IMR-90 (cell line): Measurements from ENCODE around the gene VWCE. TPM values are rescaled to one million over a fixed set of nuclear protein-coding genes. Genes with fewer than 3 reads are reported as not detected.

Source experiments
- ATAC-seq: fragments of 200-7000 bp; cut with Tn5 transposase; 2 replicates; pipeline ENCODE4 v1.9.1; 2020; ENCODE audit warnings: low read depth, mild to moderate bottlenecking, moderate library complexity
- BruUV-seq: library from RNA; stranded (reverse); fragments of 400-500 nt; replicated peaks from 2 replicates; lab custom pipeline; 2021; lab: Mats Ljungman, UMichigan
- CTCF ChIA-PET: fragments of 300-600 bp; formaldehyde crosslinking; extraction: SDS; loops from one replicate; lab custom pipeline; 2021; ENCODE audit warnings: antibody characterized with exemption; lab: Yijun Ruan, JAX
- POLR2A ChIA-PET: fragments of 300-600 bp; sonication (Branson Sonifier 250); formaldehyde crosslinking; loops from one replicate; lab custom pipeline; 2022; ENCODE audit warnings: antibody characterized with exemption; ENCODE audit not compliant: unreplicated experiment; lab: Charles Lee
- DNase-seq: peaks from one replicate; pipeline ENCODE4 v3.0.0; 2013
- H2AFZ ChIP-seq: replicated peaks from 2 replicates; pipeline ENCODE3; 2013; ENCODE audit warnings: low read length, mild to moderate bottlenecking; ENCODE audit not compliant: poor library complexity
- H2AK5ac ChIP-seq: 2 replicates; pipeline ENCODE4 v1.6.1; 2013; ENCODE audit warnings: low read depth, low read length, inconsistent platforms
- H2AK9ac ChIP-seq: replicated peaks from 2 replicates; pipeline ENCODE3; 2013; ENCODE audit warnings: mild to moderate bottlenecking, low read depth, low read length, moderate library complexity; ENCODE audit not compliant: poor library complexity
- H2BK120ac ChIP-seq: 2 replicates; pipeline ENCODE4 v1.6.1; 2013; ENCODE audit warnings: low read depth, low read length, inconsistent platforms
- H2BK15ac ChIP-seq: 3 replicates; pipeline ENCODE4 v1.6.1; 2013; ENCODE audit warnings: low read depth, low read length, inconsistent platforms
- H2BK20ac ChIP-seq: 2 replicates; pipeline ENCODE4 v1.6.1; 2013; ENCODE audit warnings: low read depth, mild to moderate bottlenecking, inconsistent platforms, low read length, moderate library complexity
- H2BK5ac ChIP-seq: 2 replicates; pipeline ENCODE4 v1.6.1; 2013; ENCODE audit warnings: mild to moderate bottlenecking, low read depth, low read length, inconsistent platforms; ENCODE audit not compliant: poor library complexity, severe bottlenecking
- H3K14ac ChIP-seq: replicated peaks from 2 replicates; pipeline ENCODE4 v1.6.1; 2013; ENCODE audit warnings: low read depth, low read length, inconsistent platforms
- H3K18ac ChIP-seq: 2 replicates; pipeline ENCODE4 v1.6.1; 2013; ENCODE audit warnings: low read depth, low read length, control low read depth
- H3K23ac ChIP-seq: 2 replicates; pipeline ENCODE4 v1.6.1; 2013; ENCODE audit warnings: low read depth, low read length, inconsistent platforms
- H3K27ac ChIP-seq: 2 replicates; pipeline ENCODE4 v1.5.1; 2013; ENCODE audit warnings: mild to moderate bottlenecking, control low read depth, low read length; ENCODE audit not compliant: insufficient read depth
- H3K27me3 ChIP-seq: 2 replicates; pipeline ENCODE4 v1.6.1; 2013; ENCODE audit warnings: low read length; ENCODE audit not compliant: control insufficient read depth, insufficient read depth
- H3K36me3 ChIP-seq: 2 replicates; pipeline ENCODE4 v1.6.1; 2013; ENCODE audit warnings: low read length, mixed read lengths; ENCODE audit not compliant: control insufficient read depth, insufficient read depth
- H3K4ac ChIP-seq: 2 replicates; pipeline ENCODE4 v1.6.1; 2013; ENCODE audit warnings: low read depth, low read length, inconsistent platforms
- H3K4me1 ChIP-seq: 2 replicates; pipeline ENCODE4 v1.6.1; 2013; ENCODE audit warnings: low read length, mixed read lengths; ENCODE audit not compliant: control insufficient read depth, insufficient read depth
- H3K4me2 ChIP-seq: 2 replicates; pipeline ENCODE4 v1.6.1; 2013; ENCODE audit warnings: low read depth, mild to moderate bottlenecking, control low read depth, low read length, moderate library complexity
- H3K4me3 ChIP-seq: 2 replicates; pipeline ENCODE4 v1.5.1; 2013; ENCODE audit warnings: low read depth, mild to moderate bottlenecking, control low read depth, low read length, moderate library complexity; ENCODE audit not compliant: insufficient read depth
- H3K56ac ChIP-seq: 2 replicates; pipeline ENCODE4 v1.6.1; 2013; ENCODE audit warnings: low read length, inconsistent platforms; ENCODE audit not compliant: insufficient read depth; ENCODE audit errors: extremely low read depth
- H3K79me1 ChIP-seq, 2 experiments: 2 replicates each; pipeline ENCODE4 v1.6.1; 2013; ENCODE audit warnings: low read length in 2 of 2, inconsistent platforms in 1 of 2, low read depth in 1 of 2
- H3K9ac ChIP-seq: 2 replicates; pipeline ENCODE4 v1.6.1; 2013; ENCODE audit warnings: low read depth, low read length, control low read depth
- H3K9me1 ChIP-seq: 2 replicates; pipeline ENCODE4 v1.6.1; 2013; ENCODE audit warnings: low read length, inconsistent platforms; ENCODE audit not compliant: insufficient read depth
- H3K9me3 ChIP-seq: 2 replicates; pipeline ENCODE4 v1.6.1; 2013; ENCODE audit warnings: low read length; ENCODE audit not compliant: control insufficient read depth, insufficient read depth
- H4K20me1 ChIP-seq: 2 replicates; pipeline ENCODE4 v1.6.1; 2013; ENCODE audit warnings: low read length, inconsistent platforms; ENCODE audit not compliant: insufficient read depth
- H4K5ac ChIP-seq: 2 replicates; pipeline ENCODE4 v1.6.1; 2013; ENCODE audit warnings: mild to moderate bottlenecking, low read depth, low read length, control low read depth
- H4K8ac ChIP-seq, 2 experiments: 2 replicates each; pipeline ENCODE4 v1.6.1; 2013; ENCODE audit warnings: low read depth in 2 of 2, low read length in 2 of 2, control low read depth in 1 of 2, inconsistent platforms in 1 of 2
- H4K91ac ChIP-seq: 2 replicates; pipeline ENCODE4 v1.6.1; 2013; ENCODE audit warnings: low read depth, low read length, inconsistent platforms; ENCODE audit not compliant: insufficient read depth
- BHLHE40 ChIP-seq: fragments of 150-350 bp; IDR thresholded peaks from 2 replicates; pipeline ENCODE4 v1.6.1; 2016; ENCODE audit warnings: mild to moderate bottlenecking, low read depth, low read length
- CEBPB ChIP-seq: IDR thresholded peaks from 2 replicates; pipeline ENCODE4 v1.6.1; 2012; ENCODE audit warnings: low read depth, low read length, improper control_type of control experiment
- CHD1 ChIP-seq: IDR thresholded peaks from 2 replicates; pipeline ENCODE4 v1.6.1; 2012; ENCODE audit warnings: low read depth, low read length, improper control_type of control experiment
- CTCF ChIP-seq: conservative IDR thresholded peaks from 2 replicates; pipeline ENCODE4 v1.5.1; 2012; ENCODE audit warnings: mild to moderate bottlenecking, low read depth, low read length, improper control_type of control experiment
- ELK1 ChIP-seq: fragments of 150-350 bp; IDR thresholded peaks from 2 replicates; pipeline ENCODE4 v1.6.1; 2016; ENCODE audit warnings: low read depth, mild to moderate bottlenecking, low read length, moderate library complexity, borderline replicate concordance
- MAFK ChIP-seq: IDR thresholded peaks from 2 replicates; pipeline ENCODE4 v1.6.1; 2012; ENCODE audit warnings: low read depth, low read length, improper control_type of control experiment
- MAZ ChIP-seq: IDR thresholded peaks from 2 replicates; pipeline ENCODE4 v1.6.1; 2012; ENCODE audit warnings: low read depth, mild to moderate bottlenecking, low read length, improper control_type of control experiment, moderate library complexity, borderline replicate concordance
- MXI1 ChIP-seq: IDR thresholded peaks from 2 replicates; pipeline ENCODE4 v1.6.1; 2012; ENCODE audit warnings: low read depth, mild to moderate bottlenecking, low read length, moderate library complexity, borderline replicate concordance
- NFE2L2 ChIP-seq: fragments of 150-350 bp; IDR thresholded peaks from 2 replicates; pipeline ENCODE4 v1.6.1; 2016; ENCODE audit warnings: low read depth, mild to moderate bottlenecking, low read length
- POLR2A ChIP-seq: IDR thresholded peaks from 2 replicates; pipeline ENCODE4 v1.6.1; 2012; ENCODE audit warnings: mild to moderate bottlenecking, low read depth, low read length
- RCOR1 ChIP-seq: IDR thresholded peaks from 2 replicates; pipeline ENCODE4 v1.6.1; 2012; ENCODE audit warnings: mild to moderate bottlenecking, low read length, improper control_type of control experiment; ENCODE audit not compliant: insufficient replicate concordance
- RFX5 ChIP-seq: IDR thresholded peaks from 2 replicates; pipeline ENCODE4 v1.8.0; 2012; ENCODE audit warnings: low read depth, mild to moderate bottlenecking, low read length, moderate library complexity
- SMC3 ChIP-seq: fragments of 150-350 bp; IDR thresholded peaks from 2 replicates; pipeline ENCODE4 v1.6.1; 2016; ENCODE audit warnings: low read depth, mild to moderate bottlenecking, antibody characterized with exemption, low read length, moderate library complexity
- USF2 ChIP-seq: fragments of 150-350 bp; IDR thresholded peaks from 2 replicates; pipeline ENCODE4 v1.6.1; 2017; ENCODE audit warnings: mild to moderate bottlenecking, antibody characterized with exemption, low read length, low read depth
- WGBS, 2 experiments: methylation state at CpG; one replicate each; pipeline versions ENCODE4 v1.1.5 to v1.1.7; 2013; ENCODE audit warnings: missing lambda C conversion rate in 2 of 2; ENCODE audit not compliant: insufficient read length in 1 of 2; ENCODE audit errors: extremely low coverage in 2 of 2; 5-methylcytosine and 5-hydroxymethylcytosine counted together
- dilution Hi-C: fragments of 300-500 bp; cut with HindIII; formaldehyde crosslinking; loops from one replicate; pipeline ENCODE4 v1.14.3; 2018; ENCODE audit warnings: low sequenced_read_pairs; ENCODE audit not compliant: unreplicated experiment
- in situ Hi-C: fragments of 300-500 bp; cut with MboI; formaldehyde crosslinking; loops from 3 replicates; pipeline ENCODE4 v1.14.3; 2019; ENCODE audit warnings: low sequenced_read_pairs, inconsistent platforms, mixed read lengths
- intact Hi-C: fragments of 100-400 bp; cut with micrococcal nuclease; formaldehyde crosslinking; loops from 2 replicates; pipeline ENCODE4 v1.10.0; 2022
- polyA plus RNA-seq, 3 experiments: library from polyadenylated mRNA; depleted of rRNA; stranded (reverse); fragments of >200 nt; gene quantifications; 2 replicates each; pipeline ENCODE4 v1.2.3, GENCODE V29; 2012; ENCODE audit warnings: low replicate concordance in 1 of 3
- total RNA-seq: library from RNA; depleted of rRNA; stranded (reverse); fragments of >200 nt; gene quantifications from 2 replicates; pipeline ENCODE4 v1.2.3, GENCODE V29; 2012

VWCE gene
- total and polyA plus RNA-seq, 2 of the 4 experiments (the other 2 are of a cell fraction) = under 0.01 to 1.1 TPM

- ChIA-PET CTCF (no interaction called here), POLR2A (no interaction called here)
- Histone ChIP-seq H3K4me3 (no peak overlapping the region), H4K5ac (no peak overlapping the region), H3K9ac (no peak overlapping the region), H3K36me3 (no peaks in the 10 kb centered on the region; the same call in 1 of the 2 replicates), H3K14ac (no peak overlapping the region), H2AK9ac (no peak overlapping the region), H3K4me1 (peaks cover 2% of the 10 kb centered on the region), H2AFZ (no peak overlapping the region), H3K27me3 (no peaks in the 10 kb centered on the region; the same call in 1 of the 2 replicates), H3K4ac (no peak overlapping the region), H3K23ac (no peak overlapping the region), H3K9me3 (no peaks in the 10 kb centered on the region), H4K20me1 (no peaks in the 10 kb centered on the region), H2BK120ac (no peak overlapping the region), H3K18ac (no peak overlapping the region), H3K4me2 (no peak overlapping the region), H3K56ac (no peak overlapping the region), H4K8ac (no peak overlapping the region), H2AK5ac (no peak overlapping the region), H3K9me1 (no peaks in the 10 kb centered on the region; the same call in 1 of the 2 replicates), H4K91ac (no peak overlapping the region), H2BK20ac (no peak overlapping the region), H2BK5ac (no peak overlapping the region), H3K27ac (no peak overlapping the region), H3K79me1 (no peaks in the 10 kb centered on the region), H2BK15ac (no peak overlapping the region)
- dilution Hi-C loops (no loop called here), in situ Hi-C loops (no loop called here), intact Hi-C loops (no loop called here)
- no TSS peak for BruUV-seq
- whole genome bisulfite sequencing, 2 experiments = 88% methylated on average over 4 of the region's 16 CpGs; no CpG with 5 or more reads in 1 of the 2 experiments
- DNase-seq (no peak), ATAC-seq (no peak)
- TF ChIP-seq MAFK (no peak), RFX5 (no peak), CEBPB (no peak), BHLHE40 (no peak), MXI1 (no peak), NFE2L2 (no peak), ELK1 (no peak), POLR2A (no peak), RCOR1 (no peak), MAZ (no peak), USF2 (no peak), SMC3 (no peak), CHD1 (no peak), CTCF (no peak)
Measured at GRCh38 chr11:61273178-61274078, 21.7 kb downstream of the VWCE start.
